NCI-H2171 (cell line): ENCODE results near the gene PIEZO2.

Experiments
- DNase-seq: peaks from one replicate; lab custom pipeline; 2025; lab: John Stamatoyannopoulos, UW

The PIEZO2 gene

GRCh38 chr18:10843565-10843964 is 305.8 kb downstream of the PIEZO2 start:
- DNase-seq = no peak

- no peak for DNase-seq
These were observed 306.5 kb downstream of the PIEZO2 start for GRCh38 chr18:10842861-10843260.

- DNase-seq = no peak
These were observed 307.0 kb downstream of the PIEZO2 start for GRCh38 chr18:10842371-10842770.

DNA sequence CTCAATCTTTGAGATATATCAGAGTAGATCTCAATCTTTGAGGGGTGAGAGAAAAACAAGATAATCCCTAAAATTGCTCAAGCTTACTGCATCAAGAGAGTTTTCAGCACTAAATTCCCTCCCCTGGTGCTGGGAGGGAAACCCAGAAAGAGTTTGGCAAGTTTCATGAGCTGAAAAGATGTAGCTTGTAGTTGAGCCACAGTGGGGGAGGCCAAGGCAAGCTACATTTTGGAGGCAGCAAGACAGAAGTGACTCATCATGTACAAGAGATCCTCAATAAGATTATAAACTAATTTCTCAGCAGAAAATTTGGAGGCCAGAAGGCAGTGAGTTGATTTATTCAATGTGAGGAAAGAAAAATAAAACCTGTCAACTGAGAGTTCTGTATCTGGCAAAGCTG is 308.2 kb downstream of the PIEZO2 start:
- no peak for DNase-seq

GRCh38 chr18:10840743-10841142 is 308.6 kb downstream of the PIEZO2 start:
- no peak for DNase-seq

DNA sequence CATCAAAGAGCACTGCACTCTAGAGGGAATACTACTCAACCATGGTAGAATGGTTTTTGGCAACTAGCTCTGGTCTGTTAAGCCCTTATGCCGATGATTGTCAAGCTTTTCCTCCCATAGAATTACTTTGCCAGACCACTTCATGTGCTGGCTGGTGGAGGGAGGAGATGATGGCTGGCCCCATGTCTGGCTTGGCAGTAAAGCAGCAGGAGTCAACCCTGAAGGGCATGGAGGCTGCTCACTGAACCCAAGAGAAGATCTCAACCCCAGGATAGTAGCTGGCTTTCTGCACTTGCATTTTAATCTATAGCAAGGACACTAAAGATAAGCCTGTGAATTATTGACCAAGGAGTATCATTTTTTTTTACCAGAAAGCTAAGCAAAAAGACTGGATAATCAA is 309.9 kb downstream of the PIEZO2 start:
- no peak for DNase-seq

DNA sequence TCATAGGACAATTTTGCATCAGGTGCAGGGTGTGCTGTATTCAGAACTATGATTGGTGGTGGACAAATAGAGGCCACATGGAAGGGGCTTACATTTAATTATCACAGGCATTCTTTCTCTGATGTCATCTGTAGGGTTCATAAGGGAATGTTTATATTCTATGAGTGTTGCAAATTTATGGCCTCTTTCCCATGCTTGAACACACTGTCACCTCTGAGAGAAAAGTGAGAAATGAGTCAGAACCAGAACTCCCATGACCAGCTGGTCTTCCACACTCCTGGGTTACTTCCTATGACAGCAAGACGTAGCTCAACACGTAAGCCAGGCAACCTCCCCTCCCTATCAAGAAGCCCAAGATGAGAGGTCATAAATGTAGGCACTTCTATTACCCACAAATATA is 310.8 kb downstream of the PIEZO2 start:
- no peak for DNase-seq

DNA sequence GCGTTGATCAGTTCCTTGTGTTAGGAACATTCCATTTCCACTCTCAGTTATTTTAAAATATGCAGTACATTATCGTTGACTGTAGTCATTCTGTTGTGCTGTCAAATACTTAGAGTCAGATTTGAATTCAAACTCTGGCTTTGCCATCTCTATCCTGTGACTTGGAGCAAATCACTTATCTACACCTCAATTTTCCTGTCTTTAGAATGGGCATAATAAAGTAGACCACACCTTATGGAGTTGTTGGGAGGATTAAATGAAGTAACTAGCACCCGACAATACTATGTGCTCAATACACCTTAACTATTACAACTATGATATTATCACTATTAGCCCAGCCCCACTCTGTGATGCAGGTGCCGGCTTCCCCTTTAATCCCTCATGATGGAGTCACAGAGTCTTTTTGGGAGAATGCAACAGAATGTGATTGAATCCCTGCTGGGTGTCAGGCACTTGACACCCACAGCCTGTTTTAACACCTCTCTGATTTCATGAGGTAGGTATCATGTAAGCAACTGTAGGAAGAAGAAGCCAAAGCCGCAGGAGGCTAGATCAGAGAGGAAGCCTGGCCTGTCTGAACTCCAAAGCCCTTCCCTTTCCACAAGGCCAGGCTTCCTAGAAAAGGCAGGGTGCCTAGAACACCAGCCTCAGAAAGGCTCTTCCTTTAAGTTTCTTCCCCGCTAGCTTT is 315.1 kb downstream of the PIEZO2 start:
- DNase-seq = no peak

DNA sequence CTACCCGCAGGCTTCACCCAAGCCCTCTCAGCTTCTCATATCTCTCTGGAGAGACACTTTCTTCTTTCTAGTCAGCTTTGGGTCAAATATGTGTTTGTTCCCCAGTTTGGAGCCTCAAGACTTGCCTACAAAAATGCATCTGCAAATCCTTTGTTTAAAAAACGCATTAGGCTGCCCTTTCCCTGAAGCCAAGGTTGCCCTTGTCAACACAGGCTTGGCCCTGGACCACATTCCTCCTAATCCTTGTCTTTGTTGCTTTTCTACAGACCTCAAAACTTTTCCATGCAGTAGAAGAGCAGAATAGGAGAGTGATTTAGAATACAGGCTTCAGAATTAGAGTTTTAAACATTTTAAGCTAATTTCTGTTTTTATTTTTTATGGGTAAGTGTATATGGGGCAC is 315.7 kb downstream of the PIEZO2 start:
- no peak for DNase-seq

- no peak for DNase-seq
These were observed 323.0 kb downstream of the PIEZO2 start for GRCh38 chr18:10826400-10826799.

- no peak for DNase-seq
These were observed 326.9 kb downstream of the PIEZO2 start for GRCh38 chr18:10822456-10822855.

DNA sequence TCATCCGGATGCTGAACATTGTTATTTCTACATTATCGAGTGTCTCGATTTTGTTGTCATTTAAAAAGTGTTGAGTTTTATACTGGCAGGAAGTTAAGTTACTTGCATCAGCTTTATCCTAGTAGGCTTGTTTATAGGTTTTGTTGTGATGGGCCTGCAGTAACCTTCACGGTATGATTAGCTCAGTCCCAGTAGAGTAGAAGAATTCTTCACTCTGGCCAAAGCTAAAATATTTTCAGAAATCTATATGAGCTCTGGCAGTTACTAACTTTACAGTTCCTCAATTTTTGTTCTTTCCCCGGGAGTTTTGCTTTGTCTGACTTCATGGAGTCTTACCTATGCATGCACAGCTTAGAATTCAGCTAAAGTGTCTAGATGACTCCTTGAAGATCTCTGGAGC is 328.7 kb downstream of the PIEZO2 start:
- no peak for DNase-seq

GRCh38 chr18:10814336-10814735 is 335.0 kb downstream of the PIEZO2 start:
- no peak for DNase-seq

DNA sequence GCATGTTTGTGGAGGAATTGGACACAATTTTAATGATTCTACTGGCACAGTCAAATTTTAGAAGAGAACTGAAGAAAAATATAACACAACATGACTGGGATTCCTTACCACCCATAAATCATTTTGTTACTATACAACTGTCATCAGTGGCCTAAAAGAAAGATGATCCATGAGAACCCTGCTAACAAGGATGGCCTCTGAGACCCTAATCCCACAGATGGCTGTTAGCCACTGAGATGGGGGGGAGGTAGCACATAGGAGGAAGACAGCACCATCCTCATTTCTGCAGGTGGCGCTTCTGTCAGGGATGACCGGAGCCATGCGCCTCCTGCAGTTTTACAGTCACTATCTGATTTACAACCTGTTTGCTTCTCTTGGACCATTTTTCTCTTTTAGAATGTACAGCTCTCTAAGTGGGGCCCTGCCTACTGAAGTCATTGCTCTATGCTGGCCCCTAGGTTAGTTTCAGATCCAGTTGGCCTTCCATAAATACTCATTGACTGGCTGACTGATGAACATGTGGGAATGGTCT is 343.7 kb downstream of the PIEZO2 start:
- no peak for DNase-seq

- DNase-seq = peak; percentile 53
These were observed 345.2 kb downstream of the PIEZO2 start for GRCh38 chr18:10804126-10804525.

- no peak for DNase-seq
These were observed 350.4 kb downstream of the PIEZO2 start for GRCh38 chr18:10798727-10799550.

- peak; percentile 13 for DNase-seq
These were observed 351.5 kb downstream of the PIEZO2 start for GRCh38 chr18:10797896-10798295.

DNA sequence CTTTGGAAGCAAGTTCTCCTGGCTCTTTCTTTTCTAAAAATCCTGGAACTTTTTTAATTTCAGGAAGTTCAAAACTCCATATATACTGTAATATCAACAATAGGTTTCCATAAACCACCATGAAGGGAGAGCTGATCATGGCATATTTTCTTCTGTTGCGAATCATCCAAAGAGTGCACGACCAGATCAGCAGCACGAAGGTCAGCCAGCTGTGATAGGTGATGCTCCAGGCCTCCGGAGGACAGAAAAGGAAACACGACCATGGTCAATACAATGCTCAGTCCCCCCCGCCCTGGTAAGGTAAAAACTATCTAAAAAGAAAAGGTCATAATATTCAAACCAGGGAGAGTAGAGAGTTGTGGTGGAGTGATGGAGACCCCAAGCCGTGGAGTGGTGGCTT is 354.6 kb downstream of the PIEZO2 start:
- no peak for DNase-seq

- DNase-seq = no peak
These were observed 355.5 kb downstream of the PIEZO2 start for GRCh38 chr18:10793730-10794370.

- no peak for DNase-seq
These were observed 357.2 kb downstream of the PIEZO2 start for GRCh38 chr18:10792181-10792580.

DNA sequence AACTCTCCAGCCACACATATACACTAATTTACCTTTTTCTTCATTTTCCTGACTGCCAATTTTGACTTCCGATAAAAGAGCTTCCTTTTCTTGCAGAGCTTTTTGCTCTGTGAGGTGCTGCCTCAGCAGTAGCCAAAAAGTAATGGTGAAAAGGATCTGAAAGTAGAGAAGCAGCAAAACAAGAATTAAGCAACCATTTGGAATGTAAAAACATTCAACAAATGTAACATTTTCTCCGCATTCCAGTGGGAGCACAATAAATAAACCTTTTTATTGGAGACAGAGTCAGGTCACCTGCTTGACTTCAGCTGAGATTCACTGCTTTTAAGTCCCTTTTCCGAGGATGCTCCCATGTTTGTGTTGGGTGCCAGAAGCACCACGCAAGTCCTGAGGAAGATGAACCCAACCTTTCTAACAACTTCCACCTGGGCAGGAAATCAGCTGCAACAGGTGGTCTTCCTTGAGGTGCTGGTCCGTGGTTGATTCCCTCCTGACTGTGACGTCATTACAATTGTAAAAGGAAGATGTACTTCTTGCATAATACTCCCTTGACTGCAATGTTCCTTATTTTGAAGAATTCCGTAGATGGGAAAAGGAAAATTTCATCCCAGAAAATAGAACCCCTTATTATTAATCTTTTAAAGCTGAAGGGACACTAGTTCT is 358.1 kb downstream of the PIEZO2 start:
- no peak for DNase-seq

GRCh38 chr18:10789180-10789579 is 360.2 kb downstream of the PIEZO2 start:
- no peak for DNase-seq
